Right atrium auricular region (tissue), 2 donors: Measurements from ENCODE around the gene SESN1. TPM values are rescaled to one million over a fixed set of nuclear protein-coding genes. Genes with fewer than 3 reads are reported as not detected.

Experiments
- DNase-seq: peaks from one replicate; pipeline ENCODE4 v3.0.0-alpha.2; 2019; ENCODE audit warnings: low spot score
- H3K27ac ChIP-seq, 2 donors: fragments of 200-600 bp; sonication (generic); 1 replicate in 1 of 2; 2 replicates in 1 of 2; pipeline ENCODE4 v1.5.1; 2016 to 2019
- H3K27me3 ChIP-seq, 2 donors: fragments of 200-600 bp; sonication (generic); one replicate each; pipeline versions ENCODE4 v1.5.1 to v1.6.0; 2017 to 2019
- H3K36me3 ChIP-seq: fragments of 200-600 bp; sonication (generic); one replicate; pipeline ENCODE4 v1.5.1; 2016
- H3K4me1 ChIP-seq, 2 donors: fragments of 200-600 bp; sonication (generic); one replicate each; pipeline versions ENCODE4 v1.5.1 to v1.6.0; 2017 to 2019
- H3K4me3 ChIP-seq, 2 donors: fragments of 200-600 bp; sonication (generic); 1 replicate in 1 of 2; 2 replicates in 1 of 2; pipeline ENCODE4 v1.5.1; 2017 to 2019; ENCODE audit warnings: mild to moderate bottlenecking in 1 of 2, moderate library complexity in 1 of 2
- H3K9me3 ChIP-seq, 2 donors: fragments of 200-600 bp; sonication (generic); one replicate each; pipeline ENCODE4 v1.5.1; 2019
- total RNA-seq, 2 donors: library from RNA; depleted of rRNA; stranded (reverse); fragments of >200 nt; gene quantifications; one replicate each; pipeline ENCODE4 v1.1.0, GENCODE V29; 2016
- TF ChIP-seq, protein P1 (sequence below), 2 donors: fragments of 200-600 bp; sonication (generic); IDR thresholded peaks; one replicate each; pipeline ENCODE4 v1.5.1; 2019; ENCODE audit warnings: antibody characterized with exemption in 2 of 2

Gene SESN1
- total RNA-seq, 2 donors from 2014 or later = 35.1 to 55.7 TPM

DNA sequence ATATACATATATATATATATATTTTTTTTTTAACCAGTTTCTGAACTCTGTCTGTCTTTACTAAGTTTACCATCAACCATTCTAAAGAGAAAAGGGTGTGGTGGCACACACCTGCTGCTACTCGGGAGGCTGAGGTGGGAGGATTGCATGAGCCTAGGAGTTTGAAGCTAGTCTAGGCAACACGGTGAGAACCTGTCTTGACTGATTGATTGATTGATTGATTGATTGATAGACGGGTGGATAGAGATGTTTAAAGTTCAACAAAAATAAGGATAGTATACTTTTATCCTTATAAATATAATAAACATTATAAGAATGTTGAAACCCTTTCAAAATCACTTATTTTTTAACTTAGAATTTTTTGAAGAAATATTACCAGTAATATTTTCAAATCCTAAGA lies 30.9 kb upstream of the SESN1 start:
- Histone ChIP-seq H3K27ac (no peak overlapping the region), H3K36me3 (no peaks in the 10 kb centered on the region), H3K9me3 (no peaks in the 10 kb centered on the region), H3K4me3 (no peak overlapping the region), H3K27me3 (no peaks in the 10 kb centered on the region), H3K4me1 (peaks cover 0 to 8% of the 10 kb centered on the region in 2 donors)
- no peak for DNase-seq
- TF ChIP-seq, protein P1, sequence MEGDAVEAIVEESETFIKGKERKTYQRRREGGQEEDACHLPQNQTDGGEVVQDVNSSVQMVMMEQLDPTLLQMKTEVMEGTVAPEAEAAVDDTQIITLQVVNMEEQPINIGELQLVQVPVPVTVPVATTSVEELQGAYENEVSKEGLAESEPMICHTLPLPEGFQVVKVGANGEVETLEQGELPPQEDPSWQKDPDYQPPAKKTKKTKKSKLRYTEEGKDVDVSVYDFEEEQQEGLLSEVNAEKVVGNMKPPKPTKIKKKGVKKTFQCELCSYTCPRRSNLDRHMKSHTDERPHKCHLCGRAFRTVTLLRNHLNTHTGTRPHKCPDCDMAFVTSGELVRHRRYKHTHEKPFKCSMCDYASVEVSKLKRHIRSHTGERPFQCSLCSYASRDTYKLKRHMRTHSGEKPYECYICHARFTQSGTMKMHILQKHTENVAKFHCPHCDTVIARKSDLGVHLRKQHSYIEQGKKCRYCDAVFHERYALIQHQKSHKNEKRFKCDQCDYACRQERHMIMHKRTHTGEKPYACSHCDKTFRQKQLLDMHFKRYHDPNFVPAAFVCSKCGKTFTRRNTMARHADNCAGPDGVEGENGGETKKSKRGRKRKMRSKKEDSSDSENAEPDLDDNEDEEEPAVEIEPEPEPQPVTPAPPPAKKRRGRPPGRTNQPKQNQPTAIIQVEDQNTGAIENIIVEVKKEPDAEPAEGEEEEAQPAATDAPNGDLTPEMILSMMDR (IDR thresholded peaks at IDR 0.05) = no peak

DNA sequence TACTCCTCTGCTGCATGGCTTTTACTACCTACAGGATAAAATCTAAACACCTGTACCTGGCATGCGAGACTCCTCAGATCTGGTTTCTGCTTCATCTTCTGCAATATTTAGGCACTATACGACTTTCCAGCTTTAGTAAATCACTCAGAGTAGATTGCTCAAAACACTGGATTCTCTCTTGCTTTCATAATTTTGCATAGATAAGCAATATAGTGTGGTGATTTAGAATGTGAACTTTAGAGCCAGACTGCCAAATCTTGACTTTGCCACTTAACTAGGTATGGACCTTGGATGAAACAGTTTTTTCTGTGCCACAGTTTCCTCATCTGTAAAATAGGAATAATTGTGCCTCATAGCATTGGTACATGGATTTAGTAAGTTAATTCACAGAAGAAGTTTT lies 29.6 kb upstream of the SESN1 start:
- TF ChIP-seq, protein P1 (IDR thresholded peaks at IDR 0.05) = no peak
- Histone ChIP-seq H3K9me3 (no peaks in the 10 kb centered on the region), H3K4me3 (no peak overlapping the region), H3K27ac (no peak overlapping the region), H3K4me1 (peaks cover 0 to 14% of the 10 kb centered on the region in 2 donors), H3K36me3 (no peaks in the 10 kb centered on the region), H3K27me3 (no peaks in the 10 kb centered on the region)
- DNase-seq = no peak

DNA sequence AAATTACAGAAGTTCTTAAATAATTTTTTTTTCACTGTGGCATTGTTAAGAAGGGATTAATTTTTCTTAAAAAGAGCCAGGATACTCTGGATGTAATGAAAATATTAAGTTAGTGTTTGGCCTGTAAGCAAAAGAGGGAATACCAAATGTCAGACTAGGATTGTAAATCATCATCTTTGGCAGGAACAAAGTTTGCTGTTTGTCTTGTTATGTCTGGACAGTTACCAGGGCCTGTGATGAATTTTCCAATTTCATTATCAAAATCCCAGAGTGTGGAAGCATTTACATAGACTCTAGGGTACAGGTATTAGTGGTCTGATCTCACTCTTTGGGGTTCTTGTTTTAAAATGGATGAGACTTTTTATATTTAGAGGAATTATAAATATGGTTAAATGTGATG lies 26.8 kb upstream of the SESN1 start:
- H3K36me3 ChIP-seq = no peaks in the 10 kb centered on the region

DNA sequence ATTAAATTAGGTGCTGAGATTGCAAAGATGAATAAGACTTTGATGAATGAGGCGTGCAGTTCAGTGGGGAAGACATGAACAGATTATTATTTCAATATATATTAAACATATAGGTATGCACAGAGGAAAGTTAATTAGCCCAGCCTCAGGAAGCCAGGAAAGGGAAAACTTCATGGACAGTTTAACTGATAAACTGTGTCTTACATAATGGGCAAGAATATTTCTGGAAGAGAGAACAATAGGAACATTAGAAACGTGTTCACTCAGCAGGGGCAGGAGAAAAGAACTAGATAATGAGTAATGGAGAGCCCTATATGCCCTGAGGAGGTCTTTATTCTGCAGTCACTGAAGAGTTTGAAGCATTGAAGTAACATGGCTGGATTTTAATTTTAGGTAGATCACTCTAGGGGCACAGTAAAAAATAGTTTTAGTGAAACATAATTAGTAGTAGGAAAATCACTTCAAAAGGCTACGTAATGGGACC lies 24.3 kb upstream of the SESN1 start:
- peaks cover 0 to 29% of the 10 kb centered on the region in 2 donors for H3K4me1 ChIP-seq
- H3K4me3 ChIP-seq = no peak overlapping the region
- H3K36me3 ChIP-seq = no peaks in the 10 kb centered on the region
- H3K9me3 ChIP-seq = no peaks in the 10 kb centered on the region
- H3K27ac ChIP-seq = no peak overlapping the region
- TF ChIP-seq, protein P1 (IDR thresholded peaks at IDR 0.05) = no peak
- no peaks in the 10 kb centered on the region for H3K27me3 ChIP-seq
- no peak for DNase-seq

More for the DNA sequence above, 26.8 kb upstream of the SESN1 start:
- DNase-seq = no peak
- TF ChIP-seq, protein P1 (IDR thresholded peaks at IDR 0.05) = no peak
- Histone ChIP-seq H3K9me3 (no peaks in the 10 kb centered on the region), H3K4me1 (peaks cover 0 to 29% of the 10 kb centered on the region in 2 donors), H3K4me3 (no peak overlapping the region), H3K27me3 (no peaks in the 10 kb centered on the region), H3K27ac (peak overlapping the region in 1 of 2 donors; percentile 5)

DNA sequence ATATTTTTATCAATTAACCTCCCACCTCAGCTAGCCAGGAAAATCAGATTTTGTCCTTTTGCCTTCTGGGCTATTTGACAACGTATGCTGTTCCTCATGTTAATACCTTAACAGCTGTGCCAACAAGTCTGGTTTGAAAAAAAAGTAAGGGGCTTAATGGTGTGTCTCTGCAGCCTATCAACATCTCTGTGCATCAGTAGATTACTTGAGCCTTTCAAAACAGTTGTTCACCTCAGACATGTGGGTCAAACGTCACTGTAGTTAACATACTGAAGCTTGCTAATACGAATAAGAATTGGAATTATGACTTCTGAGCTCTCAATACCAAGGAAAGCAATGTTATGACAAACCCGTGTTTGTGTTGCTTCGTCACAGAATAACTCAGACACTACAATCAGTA lies 23.7 kb upstream of the SESN1 start:
- Histone ChIP-seq H3K27me3 (no peaks in the 10 kb centered on the region), H3K36me3 (no peaks in the 10 kb centered on the region), H3K9me3 (no peaks in the 10 kb centered on the region), H3K27ac (no peak overlapping the region), H3K4me1 (peaks cover 0 to 29% of the 10 kb centered on the region in 2 donors), H3K4me3 (no peak overlapping the region)
- TF ChIP-seq, protein P1 (IDR thresholded peaks at IDR 0.05) = no peak
- no peak for DNase-seq
